ENCODE data around the gene SCN4A.
"Not testable (repeated sequence)": the region's sequence is repeated elsewhere in the genome, so short reads cannot be mapped to it uniquely, and the experiment has no call there.

DNA sequence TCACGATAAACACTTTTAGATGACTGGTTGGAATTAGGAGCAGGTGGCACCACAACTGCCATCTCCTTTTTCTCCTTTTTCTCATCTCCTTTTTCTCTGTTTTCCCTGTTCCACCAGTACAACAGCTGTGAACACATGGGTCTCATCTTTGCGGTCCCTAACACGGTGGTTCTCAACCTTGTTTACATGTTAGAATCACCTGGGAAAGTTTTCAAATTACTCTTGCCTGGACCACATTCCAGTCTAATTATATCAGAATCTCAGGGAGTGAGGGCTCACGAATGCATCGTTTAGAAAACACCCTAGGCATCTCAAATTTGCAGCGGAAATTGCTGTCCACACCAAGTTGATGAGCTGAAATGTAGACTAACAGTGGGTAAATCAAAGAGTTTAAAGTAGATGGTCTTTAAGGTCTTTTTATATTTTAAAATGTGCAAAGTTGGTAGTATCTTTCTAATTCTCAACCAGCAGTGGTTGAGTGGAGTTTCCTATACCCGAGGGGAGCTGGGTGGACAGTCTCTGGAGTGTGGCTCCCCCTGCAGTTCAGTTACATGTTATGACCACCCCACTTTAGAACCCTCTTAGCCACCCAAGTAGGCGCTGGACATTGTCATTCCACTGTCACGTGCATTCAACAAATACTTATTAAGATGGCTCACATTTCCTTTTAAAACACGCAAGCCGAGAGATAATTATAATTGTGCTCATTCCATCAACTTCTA is 80.2 kb downstream of the SCN4A start:
- not testable (repeated sequence) for TF ChIP-seq POLR2A (IDR thresholded peaks at IDR 0.05; ENCODE audit: low read length); GATA1 (IDR thresholded peaks at IDR 0.05; ENCODE audit: low read depth, low read length)
